Sigmoid colon (tissue), 4 donors: ENCODE data around the gene KCNAB1.

Source experiments
- EP300 ChIP-seq, 4 donors: sonication (generic); formaldehyde crosslinking; IDR thresholded peaks; one replicate each; pipeline ENCODE4 v1.6.1; 2017; ENCODE audit warnings: antibody characterized with exemption in 4 of 4
- POLR2A ChIP-seq, 2 donors: fragments of 450-650 bp; IDR thresholded peaks; one replicate each; pipeline ENCODE4 v1.6.1; 2016; ENCODE audit warnings: antibody characterized with exemption in 2 of 2, mild to moderate bottlenecking in 2 of 2, moderate library complexity in 2 of 2

DNA sequence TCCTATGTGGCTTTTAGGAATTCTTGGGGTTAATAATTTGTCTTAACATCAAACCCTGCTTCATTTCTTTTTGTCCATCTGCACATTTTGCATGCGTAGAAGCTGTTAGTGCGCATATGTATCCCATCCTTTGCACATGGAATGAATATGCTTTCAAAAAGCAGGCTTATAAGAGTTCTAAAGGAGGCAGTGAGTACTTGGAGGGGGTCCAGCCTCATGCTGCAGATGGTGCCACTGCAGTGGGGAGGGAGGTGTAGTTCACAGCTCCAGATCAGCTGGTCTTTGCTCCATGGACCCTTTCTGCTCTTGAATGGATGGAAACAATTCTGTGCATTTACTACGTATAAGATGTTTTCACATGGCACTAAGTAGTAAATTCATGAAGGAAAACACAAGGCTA lies 455.3 kb downstream of the KCNAB1 start:
- TF ChIP-seq POLR2A (IDR thresholded peaks at IDR 0.05), result no peak
- TF ChIP-seq EP300 (IDR thresholded peaks at IDR 0.05), result no peak
